GM12878 (cell line): ENCODE measurements around the gene AGPAT4. TPM values are rescaled to one million over a fixed set of nuclear protein-coding genes. Genes with fewer than 3 reads are reported as not detected.

Source experiments
- ATAC-seq: fragments of 200-7000 bp; cut with Tn5 transposase; 3 replicates; pipeline ENCODE4 v1.9.1; 2020; ENCODE audit warnings: mild to moderate bottlenecking, moderate library complexity
- BruUV-seq: library from RNA; stranded (reverse); fragments of 400-500 nt; replicated peaks from 2 replicates; lab custom pipeline; 2021; lab: Mats Ljungman, UMichigan
- CTCF ChIA-PET: fragments of 300-600 bp; sonication (Branson Sonifier 250); formaldehyde crosslinking; extraction: SDS; loops from one replicate; lab custom pipeline; 2021; ENCODE audit warnings: inconsistent platforms; lab: Yijun Ruan, JAX
- POLR2A ChIA-PET: fragments of 350-600 bp; formaldehyde crosslinking; extraction: SDS; loops from one replicate; lab custom pipeline; 2021; ENCODE audit warnings: inconsistent platforms; lab: Charles Lee
- RAD21 ChIA-PET: fragments of 300-600 bp; sonication (Branson Sonifier 250); formaldehyde crosslinking; loops from one replicate; lab custom pipeline; 2023; ENCODE audit warnings: antibody characterized with exemption; ENCODE audit not compliant: unreplicated experiment; lab: Charles Lee
- SMC1A ChIA-PET: fragments of 300-600 bp; sonication (Branson Sonifier 250); formaldehyde crosslinking; loops from one replicate; lab custom pipeline; 2023; ENCODE audit not compliant: unreplicated experiment, uncharacterized antibody; lab: Charles Lee
- DNase-seq: peaks from one replicate; pipeline ENCODE4 v3.0.0-alpha.2; 2011; ENCODE audit warnings: low read depth, low spot score
- FAIRE-seq: peaks from 3 replicates; lab custom pipeline; 2011; peaks lifted over from hg19 to GRCh38; lab: Jason Lieb, UNC
- H2AFZ ChIP-seq: 2 replicates; pipeline ENCODE4 v1.6.0; 2011; ENCODE audit warnings: low read depth, low read length, control low read depth; ENCODE audit not compliant: control insufficient read depth
- H3K27ac ChIP-seq: 2 replicates; pipeline ENCODE4 v1.5.1; 2011; ENCODE audit warnings: control low read depth; ENCODE audit not compliant: control insufficient read depth, insufficient read depth
- H3K27me3 ChIP-seq, 2 experiments: replicated peaks in 1 of 2; 2 replicates each; pipeline versions ENCODE4 v1.6.0 to v1.6.1; 2011; ENCODE audit warnings: low read length in 1 of 2; ENCODE audit not compliant: control insufficient read depth in 2 of 2, insufficient read depth in 2 of 2
- H3K36me3 ChIP-seq, 2 experiments: 2 replicates each; pipeline ENCODE4 v1.5.1; 2011; ENCODE audit warnings: low read length in 1 of 2; ENCODE audit not compliant: control insufficient read depth in 2 of 2, insufficient read depth in 2 of 2
- H3K4me1 ChIP-seq: 2 replicates; pipeline ENCODE4 v1.6.1; 2011; ENCODE audit warnings: mild to moderate bottlenecking, low read length, moderate library complexity, mixed read lengths; ENCODE audit not compliant: control insufficient read depth, insufficient read depth
- H3K4me2 ChIP-seq: 2 replicates; pipeline ENCODE4 v1.6.0; 2011; ENCODE audit warnings: control low read depth; ENCODE audit not compliant: control insufficient read depth, insufficient read depth
- H3K4me3 ChIP-seq: fragments of 200-600 bp; sonication (generic); 2 replicates; pipeline ENCODE4 v1.5.1; 2016
- H3K79me2 ChIP-seq: 2 replicates; pipeline ENCODE4 v1.6.0; 2011; ENCODE audit warnings: low read length; ENCODE audit not compliant: control insufficient read depth, insufficient read depth
- H3K9ac ChIP-seq: 2 replicates; pipeline ENCODE4 v1.8.0; 2011; ENCODE audit warnings: low read length, control low read depth, mixed read lengths; ENCODE audit not compliant: control insufficient read depth, insufficient read depth
- H3K9me3 ChIP-seq: replicated peaks from 3 replicates; pipeline ENCODE4 v1.5.1; 2011; ENCODE audit warnings: mild to moderate bottlenecking, low read length; ENCODE audit not compliant: control insufficient read depth, insufficient read depth
- H4K20me1 ChIP-seq: 2 replicates; pipeline ENCODE4 v1.6.0; 2011; ENCODE audit not compliant: control insufficient read depth, insufficient read depth
- GABPA ChIP-seq: IDR thresholded peaks from 2 replicates; pipeline ENCODE4 v1.6.1; 2014; ENCODE audit warnings: antibody characterized with exemption, low read depth, mild to moderate bottlenecking, inconsistent platforms
- NBN ChIP-seq: fragments of 450-650 bp; IDR thresholded peaks from 2 replicates; pipeline ENCODE4 v1.6.1; 2016
- NFYA ChIP-seq: IDR thresholded peaks from 2 replicates; pipeline ENCODE4 v1.6.1; 2011; ENCODE audit warnings: low read depth, mild to moderate bottlenecking, low read length, improper control_type of control experiment, borderline replicate concordance
- RFX5 ChIP-seq: IDR thresholded peaks from 2 replicates; pipeline ENCODE4 v1.6.1; 2011; ENCODE audit warnings: low read depth, low read length, improper control_type of control experiment
- SP1 ChIP-seq: IDR thresholded peaks from one replicate; pipeline ENCODE4 v1.6.1; 2011; ENCODE audit warnings: low read depth, low read length
- SREBF1 ChIP-seq: IDR thresholded peaks from 2 replicates; pipeline ENCODE4 v1.6.1; 2012; ENCODE audit warnings: mild to moderate bottlenecking, low read length
- TAF1 ChIP-seq: IDR thresholded peaks from 2 replicates; pipeline ENCODE4 v1.6.1; 2011; ENCODE audit warnings: mild to moderate bottlenecking, low read depth, low read length, borderline replicate concordance
- TCF3 ChIP-seq: IDR thresholded peaks from 2 replicates; pipeline ENCODE4 v1.6.1; 2012; ENCODE audit warnings: low read depth, mild to moderate bottlenecking, low read length, borderline replicate concordance; ENCODE audit not compliant: insufficient read depth
- ZBTB33 ChIP-seq: fragments of 450-650 bp; IDR thresholded peaks from 2 replicates; pipeline ENCODE4 v1.6.1; 2017; ENCODE audit warnings: mild to moderate bottlenecking
- ZNF687 ChIP-seq: fragments of 450-650 bp; IDR thresholded peaks from 2 replicates; pipeline ENCODE4 v1.6.1; 2017; ENCODE audit warnings: mild to moderate bottlenecking, moderate library complexity
- WGBS: methylation state at CpG from one replicate; pipeline ENCODE4 v1.1.6; 2016; ENCODE audit warnings: low lambda C conversion rate; ENCODE audit not compliant: insufficient replicate concordance, insufficient coverage; ENCODE audit errors: missing lambda C conversion rate; 5-methylcytosine and 5-hydroxymethylcytosine counted together
- in situ Hi-C: fragments of 300-500 bp; cut with MboI; formaldehyde crosslinking; loops from 9 replicates; pipeline ENCODE4 v1.14.3; 2018; ENCODE audit warnings: mixed read lengths
- intact Hi-C: fragments of 100-400 bp; cut with micrococcal nuclease; formaldehyde crosslinking; loops from one replicate; pipeline ENCODE4 v1.14.2; 2022; ENCODE audit not compliant: unreplicated experiment
- polyA plus RNA-seq, 11 experiments: library from polyadenylated mRNA; depleted of rRNA in 4 of 11; unstranded in 6 of 11; stranded (reverse) in 5 of 11; fragments of >200 nt; fragmentation: Nextera tagmentation in 4 of 11; fragmentation: Illumina TruSeq in 1 of 11; extraction: Ambion mirVana in 4 of 11; extraction: Trizol in 1 of 11; gene quantifications; 1 replicate in 1 of 11; 2 replicates in 10 of 11; pipeline versions ENCODE4 v1.2.1 to v1.2.3, GENCODE V29; 2011 to 2016; ENCODE audit warnings: inconsistent platforms in 2 of 11, missing spikeins in 2 of 11, low read depth in 1 of 11
- total RNA-seq, 4 experiments: library from RNA; depleted of rRNA in 3 of 4; stranded (reverse); fragments of >200 nt in 3 of 4; fragmentation: Illumina TruSeq in 1 of 4; extraction: Trizol in 1 of 4; gene quantifications; 2 replicates each; pipeline versions ENCODE4 v1.2.1 to v1.2.3, GENCODE V29; 2013 to 2021

The AGPAT4 gene
- total and polyA plus RNA-seq, 10 of the 15 experiments (the other 5 are each of a cell fraction or from before 2014, with no cell fraction given), result 0.34 to 2.2 (median 1.3) TPM

- no peaks in the 10 kb centered on the region for H3K4me1 ChIP-seq
- SMC1A ChIA-PET, result interaction anchor here (1.1 kb wide), 1 partner anchor 12 kb away, joined by 3 read pairs; no protein-coding TSS in a partner anchor
- no peaks in the 10 kb centered on the region for H3K27me3 ChIP-seq
- no peak for DNase-seq
- no peak for ATAC-seq
- no peaks in the 10 kb centered on the region for H3K9me3 ChIP-seq
- TF ChIP-seq SP1 (no peak), RFX5 (no peak), ZBTB33 (no peak), TAF1 (no peak), TCF3 (no peak), NFYA (no peak), SREBF1 (no peak), GABPA (no peak), ZNF687 (no peak), NBN (no peak)
- TF ChIP-seq, all 136 proteins: peak for 0
- in situ Hi-C loops, result no loop called here
- no peak overlapping the region for H3K27ac ChIP-seq
- 79% methylated on average over 10 of the region's 10 CpGs for WGBS
- H3K79me2 ChIP-seq, result no peaks in the 10 kb centered on the region
- H3K36me3 ChIP-seq, result no peaks in the 10 kb centered on the region
- CTCF ChIA-PET, result no interaction called here
- intact Hi-C loops, result no loop called here
- FAIRE-seq, result no peak
- no peak overlapping the region for H2AFZ ChIP-seq
- RAD21 ChIA-PET, result no interaction called here
- H3K4me2 ChIP-seq, result no peak overlapping the region
- H3K4me3 ChIP-seq, result no peak overlapping the region
- H4K20me1 ChIP-seq, result no peaks in the 10 kb centered on the region
- no TSS peak for BruUV-seq
- H3K9ac ChIP-seq, result no peak overlapping the region
- POLR2A ChIA-PET, result no interaction called here
Measured at GRCh38 chr6:161242113-161242512, 31.7 kb downstream of the AGPAT4 start.
